GM21381 (cell line): ENCODE measurements around the gene MAPK1.
"Not testable (repeated sequence)": the region's sequence is repeated elsewhere in the genome, so short reads cannot be mapped to it uniquely, and the experiment has no call there.

Experiments
- ATAC-seq: cut with Tn5 transposase; IDR thresholded peaks from one replicate; pipeline ENCODE4 v1.9.1; 2021; ENCODE audit warnings: mild to moderate bottlenecking, moderate library complexity; ENCODE audit not compliant: unreplicated experiment

MAPK1 gene

DNA sequence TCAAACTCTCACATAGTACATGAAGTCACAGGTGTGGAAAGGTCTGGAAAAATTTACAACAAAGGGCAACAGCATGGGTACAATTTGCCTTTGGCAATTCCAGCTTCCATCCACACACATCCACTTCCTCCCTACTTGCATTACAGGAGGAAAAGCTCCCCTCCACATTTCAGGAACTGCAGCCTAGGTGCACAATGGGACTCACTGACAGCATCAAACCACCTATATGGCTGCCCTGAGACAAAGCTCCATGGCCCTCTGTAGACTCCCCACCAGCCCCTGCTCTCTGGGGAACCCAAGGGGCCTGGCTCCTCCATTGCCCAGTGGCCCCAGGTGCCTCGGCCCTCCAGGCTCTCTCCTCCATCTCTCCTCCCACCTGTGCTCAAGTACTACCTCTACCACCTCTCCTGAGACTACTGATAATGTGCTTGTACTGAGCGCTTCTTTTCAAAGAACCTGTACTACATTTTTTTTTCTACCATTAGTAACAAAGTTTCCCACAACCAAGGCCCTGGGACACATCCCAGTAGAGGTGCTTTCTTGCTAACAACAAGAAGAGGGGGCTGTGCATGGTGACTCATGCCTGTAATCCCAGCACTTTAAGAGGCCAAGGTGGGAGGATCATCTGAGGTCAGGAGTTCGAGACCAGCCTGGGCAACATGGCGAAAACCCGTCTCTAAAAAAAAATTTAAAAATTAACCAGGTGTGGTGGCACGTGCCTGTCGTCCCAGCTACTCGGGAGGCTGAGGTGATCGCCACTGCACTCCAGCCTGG lies 136.7 kb downstream of the MAPK1 start:
- ATAC-seq, result no peak

DNA sequence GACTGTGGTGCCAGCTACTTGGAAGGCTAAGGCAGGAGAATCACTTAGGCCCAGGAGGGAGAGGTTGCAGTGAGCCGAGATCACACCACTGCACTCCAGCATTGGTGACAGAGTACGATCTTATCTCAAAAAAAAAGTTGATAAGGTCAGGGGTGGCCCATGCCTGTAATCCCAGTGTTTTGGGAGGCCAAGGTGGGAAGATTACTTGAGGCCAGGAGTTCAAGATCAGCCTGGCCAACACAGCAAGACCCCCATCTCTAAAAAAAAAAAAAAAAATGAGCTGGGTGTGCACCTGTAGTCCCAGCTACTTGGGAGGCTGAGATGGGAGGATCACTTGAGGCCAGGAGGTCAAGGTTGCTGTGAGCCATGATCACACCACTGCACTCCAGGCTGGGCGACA lies 138.3 kb downstream of the MAPK1 start:
- not testable (repeated sequence) for ATAC-seq

DNA sequence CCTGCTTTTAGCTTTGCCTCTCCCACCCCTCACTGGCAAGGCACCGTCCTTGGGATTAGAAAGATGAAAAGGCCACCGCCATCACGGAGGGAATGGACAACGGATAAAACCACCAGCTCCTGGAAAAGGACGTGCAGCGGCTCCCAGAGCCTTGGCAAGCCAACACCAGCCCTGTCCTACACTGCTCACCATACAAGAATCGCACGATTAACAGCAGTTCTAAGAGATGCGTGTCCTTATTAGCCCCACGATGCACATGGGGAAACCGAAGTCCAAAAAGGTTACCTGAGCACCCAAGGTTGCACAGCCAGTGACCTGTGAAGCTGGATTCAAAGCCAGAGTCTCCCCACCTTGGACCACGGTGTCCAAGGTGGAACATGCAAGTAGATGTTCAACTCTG lies 139.2 kb downstream of the MAPK1 start:
- no peak for ATAC-seq

DNA sequence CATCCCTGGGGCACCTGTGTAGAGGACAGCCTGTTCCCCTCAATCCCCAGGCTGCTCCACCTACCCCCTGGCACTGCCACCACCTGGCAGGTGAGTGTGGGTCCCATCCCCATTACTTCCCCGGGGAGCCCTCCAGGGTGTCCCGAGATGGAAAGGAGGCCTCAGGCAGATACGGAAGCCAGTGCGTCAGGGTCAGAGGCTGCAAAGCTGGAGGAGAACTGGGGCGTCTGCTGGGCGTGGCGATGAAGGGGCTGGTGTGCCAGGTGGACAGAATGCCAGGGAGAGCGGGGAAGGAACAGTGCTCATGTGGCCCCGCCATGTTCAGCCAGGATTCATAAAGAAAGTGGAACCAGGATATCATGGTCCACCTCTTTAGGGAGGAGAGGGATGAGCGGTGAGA lies 139.7 kb downstream of the MAPK1 start:
- ATAC-seq, result no peak

DNA sequence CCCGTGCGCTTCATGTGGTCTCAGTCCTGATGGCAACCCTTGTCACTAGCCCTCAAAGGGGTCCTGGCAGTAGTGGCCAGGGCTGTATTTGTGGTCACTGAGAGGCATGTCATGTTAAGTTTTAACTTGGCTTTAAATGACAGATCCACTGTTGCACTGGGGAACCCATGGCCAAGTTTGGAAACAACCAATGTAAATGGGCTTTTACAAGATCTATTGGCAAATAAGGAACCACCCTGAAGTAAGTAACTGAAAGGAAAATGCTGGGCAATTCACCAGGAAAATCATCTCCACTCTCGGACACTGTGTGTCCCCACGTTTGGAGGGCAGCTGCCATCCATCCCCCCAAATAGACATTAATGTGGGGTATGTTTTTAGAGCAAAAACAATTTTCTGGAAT lies 140.3 kb downstream of the MAPK1 start:
- no peak for ATAC-seq

DNA sequence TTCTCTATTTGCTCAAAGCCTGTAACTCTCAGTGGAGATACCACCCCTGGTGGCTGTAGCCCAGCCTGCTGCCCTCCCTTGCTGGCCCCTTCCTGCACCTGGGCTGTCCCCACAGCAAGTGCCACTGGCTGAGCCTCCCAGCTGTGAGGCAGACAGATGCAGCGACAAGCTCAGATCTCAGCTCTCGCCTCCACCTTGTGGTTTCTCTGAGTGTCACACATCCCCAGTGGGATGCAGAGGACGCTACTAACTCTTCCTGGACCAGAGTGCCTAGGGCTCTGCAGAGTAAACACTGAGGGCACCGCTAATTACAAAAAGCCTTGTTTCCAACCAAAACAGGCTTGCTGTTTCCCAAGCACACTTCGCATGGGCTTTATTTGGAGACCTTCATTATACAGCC lies 140.8 kb downstream of the MAPK1 start:
- ATAC-seq, result no peak

- ATAC-seq, result no peak
Observed at GRCh38 chr22:21725956-21726649, 141.3 kb downstream of the MAPK1 start.

- ATAC-seq, result not testable (repeated sequence)
Observed at GRCh38 chr22:21724496-21724895, 142.9 kb downstream of the MAPK1 start.

DNA sequence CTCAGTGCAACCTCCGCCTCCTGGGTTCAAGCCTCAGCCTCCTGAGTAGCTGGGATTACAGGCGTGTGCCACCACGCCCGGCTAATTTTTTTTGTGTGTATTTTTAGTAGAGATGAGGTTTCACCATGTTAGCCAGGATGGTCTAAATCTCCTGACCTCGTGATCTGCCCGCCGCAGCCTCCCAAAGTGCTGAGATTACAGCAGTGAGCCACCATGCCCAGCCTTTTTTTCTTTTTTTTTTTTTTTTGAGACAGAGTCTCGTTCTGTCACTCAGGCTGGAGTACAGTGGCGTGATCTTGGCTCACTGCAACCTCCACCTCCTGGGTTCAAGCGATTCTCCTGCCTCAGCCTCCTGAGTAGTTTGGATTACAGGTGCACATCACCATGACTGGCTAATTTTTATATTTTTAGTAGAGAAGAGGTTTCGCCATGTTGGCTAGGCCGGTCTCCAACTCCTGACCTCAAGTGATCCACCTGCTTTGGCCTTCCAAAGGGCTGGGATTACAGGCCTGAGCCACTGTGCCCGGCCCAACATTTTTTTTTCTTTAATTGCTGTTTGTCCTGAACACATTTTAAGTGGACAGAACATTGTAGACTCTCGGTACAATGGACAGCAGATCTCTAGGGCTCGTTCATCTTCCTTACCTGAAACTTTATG lies 146.1 kb downstream of the MAPK1 start:
- ATAC-seq, result not testable (repeated sequence)

GRCh38 chr22:21720191-21720859 lies 147.1 kb downstream of the MAPK1 start:
- not testable (repeated sequence) for ATAC-seq

DNA sequence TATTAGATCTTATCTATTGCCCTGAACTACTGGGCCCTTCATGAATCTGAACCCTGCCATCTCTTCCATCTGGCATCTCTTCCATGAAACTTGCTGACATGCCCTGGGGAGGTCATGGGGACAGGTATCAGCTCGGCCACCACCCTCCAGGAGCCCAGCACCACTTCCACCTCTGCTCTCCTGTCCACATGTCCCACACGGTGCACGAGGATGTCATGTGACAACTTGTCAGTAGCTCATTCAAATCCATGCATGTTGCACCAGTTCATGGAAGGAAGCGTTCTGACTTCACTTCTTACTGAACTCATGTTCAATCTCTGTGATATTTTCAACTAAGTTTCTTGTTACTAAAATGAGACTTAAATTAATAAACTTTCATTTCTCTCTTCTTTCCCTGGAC lies 148.4 kb downstream of the MAPK1 start:
- no peak for ATAC-seq

- no peak for ATAC-seq
Observed at GRCh38 chr22:21718499-21718898, 148.9 kb downstream of the MAPK1 start.

DNA sequence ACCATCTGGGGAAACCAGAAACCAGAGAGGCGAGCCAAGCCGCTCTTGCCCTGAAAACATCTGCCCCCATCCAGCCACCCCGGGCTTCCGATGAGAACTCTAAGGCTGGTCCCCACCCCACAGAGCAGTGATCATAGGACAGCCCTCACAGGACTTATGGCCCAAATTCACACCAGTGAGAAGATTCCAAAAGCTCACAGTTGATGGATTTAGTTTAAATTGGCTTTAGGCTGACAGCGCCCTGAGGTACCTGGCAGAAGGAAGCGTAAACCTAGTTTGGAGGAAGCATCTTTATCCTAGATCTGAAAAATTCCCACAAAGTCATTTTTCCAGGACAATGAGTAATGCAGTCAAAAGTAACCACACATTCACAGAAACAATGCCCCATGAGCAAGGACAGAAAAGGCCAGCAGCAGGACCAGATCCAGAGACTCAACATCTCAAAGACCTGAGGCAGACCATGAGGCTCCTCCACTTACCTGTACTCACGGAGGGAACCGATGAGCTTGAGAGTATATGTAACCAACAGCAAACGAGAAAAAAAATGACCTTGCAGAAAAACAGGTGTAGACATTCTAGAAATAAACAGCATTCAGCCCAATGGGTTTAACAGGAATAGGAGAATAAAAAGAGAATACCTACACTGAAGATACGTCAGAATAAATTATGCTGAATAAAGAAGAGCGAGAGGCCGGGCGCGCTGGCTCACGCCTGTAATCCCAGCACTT lies 150.9 kb downstream of the MAPK1 start:
- not testable (repeated sequence) for ATAC-seq

- no peak for ATAC-seq
Observed at GRCh38 chr22:21714786-21715185, 152.7 kb downstream of the MAPK1 start.

DNA sequence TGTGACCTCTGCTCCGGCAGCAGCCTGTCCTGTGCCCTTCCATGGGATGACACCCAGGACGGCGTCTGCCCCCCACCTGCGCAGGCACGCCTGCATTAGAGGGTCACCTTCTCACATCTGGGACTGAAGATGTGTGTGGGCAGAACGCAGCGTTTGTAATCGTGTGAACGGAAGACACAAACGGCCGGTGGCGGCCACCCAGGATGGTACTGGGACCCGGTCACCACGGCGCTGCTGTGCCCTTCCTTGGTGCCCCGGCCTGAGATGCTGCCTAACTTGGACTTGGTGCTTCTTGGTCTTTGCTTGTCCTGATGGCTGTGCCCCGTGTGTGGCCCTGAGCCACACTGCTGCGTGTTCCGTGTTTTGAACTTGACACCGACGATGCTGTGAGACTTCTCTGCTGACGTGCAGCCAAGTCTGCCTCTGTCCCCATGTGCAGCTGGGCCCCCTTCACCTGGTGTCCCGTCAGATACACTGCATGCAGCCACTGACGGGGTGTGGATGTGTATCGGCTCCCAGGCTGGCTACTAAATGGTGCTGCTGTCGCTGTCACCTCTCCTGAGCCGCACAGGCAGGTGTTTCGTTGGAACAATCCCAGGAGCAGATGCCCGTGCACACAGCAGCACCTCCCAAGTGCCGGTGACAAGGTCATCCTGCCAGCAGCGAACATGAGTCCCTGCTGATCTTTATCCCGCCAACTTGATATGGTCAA lies 153.2 kb downstream of the MAPK1 start:
- no peak for ATAC-seq

DNA sequence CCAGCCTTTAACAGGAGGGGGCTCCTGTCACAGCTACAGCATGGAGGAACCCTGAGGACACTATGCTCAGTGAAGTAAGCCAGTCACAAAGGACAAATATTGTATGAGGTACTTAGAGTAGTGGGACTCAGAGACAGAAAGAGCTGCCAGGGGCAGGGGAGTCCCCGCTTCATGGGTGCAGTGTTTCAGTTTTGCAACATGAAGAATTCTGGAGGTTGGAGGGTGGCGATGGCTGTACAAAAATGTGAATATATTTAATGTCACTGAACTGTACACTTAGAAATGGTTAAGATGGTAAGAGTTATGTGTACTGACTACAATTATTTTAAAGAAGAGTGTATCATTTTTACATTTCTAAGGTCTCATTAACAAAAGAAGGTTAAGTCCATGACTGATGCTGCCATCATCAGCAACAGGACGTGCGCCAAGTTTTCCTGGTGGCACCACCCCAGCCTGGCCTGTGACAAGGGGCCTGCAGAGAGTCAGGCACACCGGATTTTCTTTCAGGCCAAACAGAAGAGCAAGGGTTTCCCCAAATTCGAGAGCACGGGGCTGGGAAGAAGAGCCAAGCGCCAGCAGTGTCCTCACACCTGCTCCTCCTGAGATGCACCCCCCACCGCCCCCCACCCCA lies 153.9 kb downstream of the MAPK1 start:
- ATAC-seq, result no peak

DNA sequence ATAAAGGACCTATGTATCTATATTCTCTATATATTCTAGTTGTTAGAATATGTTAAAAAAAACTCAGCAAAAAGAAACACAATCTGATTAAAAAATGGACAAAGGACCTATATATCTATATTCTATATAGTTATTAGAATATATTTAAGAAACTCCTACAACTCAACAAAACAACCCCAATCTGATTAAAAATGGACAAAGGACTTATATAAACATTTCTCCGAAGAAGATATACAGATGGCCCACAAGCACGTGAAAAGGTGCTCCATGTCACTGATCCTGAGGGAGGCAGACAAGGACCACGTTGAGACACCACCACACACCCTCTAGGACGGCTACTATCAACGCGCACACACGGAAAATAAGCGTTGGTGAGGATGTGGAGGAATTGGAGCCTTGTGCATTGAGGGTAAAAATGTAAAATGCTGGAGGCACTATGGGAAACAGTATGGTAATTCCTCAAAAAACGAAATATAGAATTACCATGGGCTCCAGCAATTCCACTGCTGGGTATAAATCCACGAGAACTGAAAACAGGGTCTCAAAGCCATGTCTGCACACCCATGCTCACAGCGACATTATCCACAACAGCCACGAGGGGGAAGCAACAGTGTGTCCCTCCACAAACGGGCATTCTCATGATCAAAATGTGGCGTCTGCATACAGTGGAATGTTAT lies 154.6 kb downstream of the MAPK1 start:
- no peak for ATAC-seq

GRCh38 chr22:21711851-21712250 lies 155.6 kb downstream of the MAPK1 start:
- ATAC-seq, result no peak

- ATAC-seq, result no peak
Observed at GRCh38 chr22:21710156-21710555, 157.3 kb downstream of the MAPK1 start.
